Measurements from ENCODE around the gene RCVRN. TPM values are rescaled to one million over a fixed set of nuclear protein-coding genes. Genes with fewer than 3 reads are reported as not detected.

The RCVRN gene
- total RNA-seq, 1 experiment from 2014 or later, result not detected

GRCh38 chr17:9942885-9943284 lies 37.8 kb upstream of the RCVRN start:
- TF ChIP-seq SIN3A (IDR thresholded peaks at IDR 0.05; ENCODE audit: borderline replicate concordance, insufficient read depth, low read depth, low read length) (no peak), TCF7L2 (IDR thresholded peaks at IDR 0.05; ENCODE audit: low read depth, low read length) (no peak), REST (IDR thresholded peaks at IDR 0.05; ENCODE audit: insufficient read depth in 1 of 2, low read depth in 2 of 2, low read length in 1 of 2) (no peak), CTCF (IDR thresholded peaks at IDR 0.05) (no peak), POLR2AphosphoS5 (IDR thresholded peaks at IDR 0.05; ENCODE audit: low read depth, low read length) (no peak)
- no peak for DNase-seq (ENCODE audit: low read depth, low spot score)
- intact Hi-C loops (cut with micrococcal nuclease; ENCODE audit: unreplicated experiment) (no loop called here), in situ Hi-C loops (cut with HindIII; ENCODE audit: low pct_unique_long_range_greater_than_20kb, low sequenced_read_pairs) (no loop called here)
- ATAC-seq, result no peak
- POLR2A ChIA-PET, result no interaction called here
- peaks cover 3% of the 10 kb centered on the region; the same call in 1 of the 2 replicates for H3K27me3 ChIP-seq (ENCODE audit: control insufficient read depth, insufficient read depth, low read length)
- no TSS peak for BruUV-seq (replicated peaks)
- H3K4me1 ChIP-seq (ENCODE audit: control insufficient read depth, insufficient read depth, low read length), result no peaks in the 10 kb centered on the region
- no peak overlapping the region for H3K27ac ChIP-seq (ENCODE audit: low read length)
- no peaks in the 10 kb centered on the region for H3K9me3 ChIP-seq (ENCODE audit: control insufficient read depth, insufficient read depth, low read depth, low read length)
- no peaks in the 10 kb centered on the region for H3K36me3 ChIP-seq (ENCODE audit: control insufficient read depth, insufficient read depth, low read length)
- no peak overlapping the region for H3K4me3 ChIP-seq (ENCODE audit: low read depth in 2 of 2, low read length in 2 of 2)
- CTCF ChIA-PET, result no interaction called here

- peaks cover 3% of the 10 kb centered on the region; the same call in 1 of the 2 replicates for H3K27me3 ChIP-seq (ENCODE audit: control insufficient read depth, insufficient read depth, low read length)
- no peaks in the 10 kb centered on the region for H3K4me1 ChIP-seq (ENCODE audit: control insufficient read depth, insufficient read depth, low read length)
- ChIA-PET POLR2A (no interaction called here), CTCF (no interaction called here)
- BruUV-seq (replicated peaks), result no TSS peak
- DNase-seq (ENCODE audit: low read depth, low spot score) (no peak), ATAC-seq (no peak)
- H3K4me3 ChIP-seq (ENCODE audit: low read depth in 2 of 2, low read length in 2 of 2), result no peak overlapping the region
- H3K27ac ChIP-seq (ENCODE audit: low read length), result no peak overlapping the region
- no peaks in the 10 kb centered on the region for H3K9me3 ChIP-seq (ENCODE audit: control insufficient read depth, insufficient read depth, low read depth, low read length)
- TF ChIP-seq SIN3A (IDR thresholded peaks at IDR 0.05; ENCODE audit: borderline replicate concordance, insufficient read depth, low read depth, low read length) (no peak), CTCF (IDR thresholded peaks at IDR 0.05) (no peak), REST (IDR thresholded peaks at IDR 0.05; ENCODE audit: insufficient read depth in 1 of 2, low read depth in 2 of 2, low read length in 1 of 2) (no peak), TCF7L2 (IDR thresholded peaks at IDR 0.05; ENCODE audit: low read depth, low read length) (no peak)
- in situ Hi-C loops (cut with HindIII; ENCODE audit: low pct_unique_long_range_greater_than_20kb, low sequenced_read_pairs) (no loop called here), intact Hi-C loops (cut with micrococcal nuclease; ENCODE audit: unreplicated experiment) (no loop called here)
- H3K36me3 ChIP-seq (ENCODE audit: control insufficient read depth, insufficient read depth, low read length), result no peaks in the 10 kb centered on the region
Measured at GRCh38 chr17:9941305-9941704, 36.2 kb upstream of the RCVRN start.

Measured in Panc1 (cell line).